ENCODE results near the gene ABCA13.

Gene ABCA13

DNA sequence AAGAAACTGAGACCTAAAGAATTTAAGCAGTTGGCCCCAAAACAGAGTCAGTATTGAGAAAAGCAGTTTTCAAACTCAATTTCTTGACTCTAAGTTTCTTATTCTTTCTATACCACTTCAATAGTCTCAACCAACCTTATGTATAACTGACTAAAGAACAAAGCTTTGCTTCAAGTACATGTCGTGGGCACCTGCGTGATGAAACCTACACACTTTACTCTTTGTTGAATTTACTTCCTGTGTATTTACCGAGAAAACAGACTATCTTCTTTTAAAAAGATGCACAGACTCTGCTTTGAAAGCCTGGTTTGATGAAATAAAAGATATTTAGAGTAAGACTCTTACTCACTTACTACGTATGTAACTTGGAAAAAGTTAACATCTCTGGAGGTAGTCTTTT, 455.9 kb downstream of the ABCA13 start:
- no peak for TF ChIP-seq REST (IDR thresholded peaks at IDR 0.05; ENCODE audit: insufficient read depth in 1 of 2, low read depth in 2 of 2, low read length in 2 of 2)
- TF ChIP-seq FOXP2 (optimal IDR thresholded peaks at IDR 0.05; ENCODE audit: borderline replicate concordance, extremely low read depth, extremely low read length, insufficient read depth): no peak
- no peak for TF ChIP-seq SIN3A (IDR thresholded peaks at IDR 0.05; ENCODE audit: borderline replicate concordance, insufficient read depth, low read length)
- TF ChIP-seq TAF1 (IDR thresholded peaks at IDR 0.05; ENCODE audit: borderline replicate concordance, insufficient read depth, low read length): no peak
- TF ChIP-seq POLR2AphosphoS5 (IDR thresholded peaks at IDR 0.05; ENCODE audit: low read depth, low read length): no peak

- TF ChIP-seq REST (IDR thresholded peaks at IDR 0.05; ENCODE audit: insufficient read depth in 1 of 2, low read depth in 2 of 2, low read length in 2 of 2): no peak
- TF ChIP-seq FOXP2 (optimal IDR thresholded peaks at IDR 0.05; ENCODE audit: borderline replicate concordance, extremely low read depth, extremely low read length, insufficient read depth): no peak
- no peak for TF ChIP-seq SIN3A (IDR thresholded peaks at IDR 0.05; ENCODE audit: borderline replicate concordance, insufficient read depth, low read length)
- no peak for TF ChIP-seq POLR2AphosphoS5 (IDR thresholded peaks at IDR 0.05; ENCODE audit: low read depth, low read length)
- no peak for TF ChIP-seq TAF1 (IDR thresholded peaks at IDR 0.05; ENCODE audit: borderline replicate concordance, insufficient read depth, low read length)
These were observed 457.6 kb downstream of the ABCA13 start for GRCh38 chr7:48628793-48629349.

DNA sequence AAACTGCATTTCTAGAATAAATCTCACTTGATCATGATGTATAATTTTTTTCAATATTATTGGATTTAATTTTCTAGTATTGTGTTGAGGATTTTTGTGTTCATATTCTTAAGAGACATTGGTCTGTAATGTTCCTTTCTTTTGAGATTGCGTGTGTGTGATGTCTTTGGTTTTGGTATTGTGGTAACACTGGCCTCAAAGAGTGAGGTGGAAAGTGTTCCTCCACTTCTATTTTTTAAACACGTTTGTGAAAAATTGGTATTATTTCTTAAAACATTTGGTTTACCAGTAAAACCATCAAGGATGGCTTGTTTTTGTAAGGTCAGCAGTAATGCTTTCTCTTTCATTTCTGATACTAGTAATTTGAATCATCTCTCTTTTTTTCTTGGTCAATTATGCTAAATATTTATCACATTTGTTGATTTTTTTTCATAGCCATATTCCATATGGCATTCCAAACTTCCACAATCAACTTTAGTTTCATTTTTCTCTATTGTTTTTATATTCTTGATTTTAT, 462.9 kb downstream of the ABCA13 start:
- TF ChIP-seq REST (IDR thresholded peaks at IDR 0.05; ENCODE audit: insufficient read depth in 1 of 2, low read depth in 2 of 2, low read length in 2 of 2) (no peak), TAF1 (IDR thresholded peaks at IDR 0.05; ENCODE audit: borderline replicate concordance, insufficient read depth, low read length) (no peak), FOXP2 (optimal IDR thresholded peaks at IDR 0.05; ENCODE audit: borderline replicate concordance, extremely low read depth, extremely low read length, insufficient read depth) (no peak), POLR2AphosphoS5 (IDR thresholded peaks at IDR 0.05; ENCODE audit: low read depth, low read length) (no peak), SIN3A (IDR thresholded peaks at IDR 0.05; ENCODE audit: borderline replicate concordance, insufficient read depth, low read length) (no peak)

- TF ChIP-seq SIN3A (IDR thresholded peaks at IDR 0.05; ENCODE audit: borderline replicate concordance, insufficient read depth, low read length) (no peak), REST (IDR thresholded peaks at IDR 0.05; ENCODE audit: insufficient read depth in 1 of 2, low read depth in 2 of 2, low read length in 2 of 2) (no peak), FOXP2 (optimal IDR thresholded peaks at IDR 0.05; ENCODE audit: borderline replicate concordance, extremely low read depth, extremely low read length, insufficient read depth) (no peak), POLR2AphosphoS5 (IDR thresholded peaks at IDR 0.05; ENCODE audit: low read depth, low read length) (no peak), TAF1 (IDR thresholded peaks at IDR 0.05; ENCODE audit: borderline replicate concordance, insufficient read depth, low read length) (no peak)
These were observed 464.5 kb downstream of the ABCA13 start for GRCh38 chr7:48635796-48636195.
